Neural progenitor cell (in vitro differentiated cells): ENCODE data around the gene EEF1G. TPM values are rescaled to one million over a fixed set of nuclear protein-coding genes. Genes with fewer than 3 reads are reported as not detected.
A peak's percentile ranks its signal among the peaks of the same experiment; 100 is the strongest.

Experiments used
- DNase-seq: peaks from one replicate; pipeline ENCODE4 v3.0.0-alpha.2; 2016; ENCODE audit warnings: low spot score
- H2AFZ ChIP-seq: fragments of 200-600 bp; sonication (generic); replicated peaks from 2 replicates; pipeline ENCODE4 v1.6.1; 2016; ENCODE audit warnings: antibody characterized with exemption
- H3F3A ChIP-seq: fragments of 200-600 bp; sonication (generic); 2 replicates; pipeline ENCODE4 v1.6.1; 2016; ENCODE audit warnings: antibody characterized with exemption, low read depth
- H3K27ac ChIP-seq: fragments of 200-600 bp; sonication (generic); 2 replicates; pipeline ENCODE4 v1.5.1; 2016; ENCODE audit warnings: mild to moderate bottlenecking
- H3K27me3 ChIP-seq: fragments of 200-600 bp; sonication (generic); 2 replicates; pipeline ENCODE4 v1.6.1; 2016; ENCODE audit warnings: mild to moderate bottlenecking, moderate library complexity
- H3K36me3 ChIP-seq: fragments of 200-600 bp; sonication (generic); 2 replicates; pipeline ENCODE4 v1.5.1; 2016
- H3K4me1 ChIP-seq: fragments of 200-600 bp; sonication (generic); 2 replicates; pipeline ENCODE4 v1.6.1; 2016; ENCODE audit warnings: mixed run types
- H3K4me2 ChIP-seq: fragments of 200-600 bp; sonication (generic); 2 replicates; pipeline ENCODE4 v1.6.1; 2016
- H3K4me3 ChIP-seq: fragments of 200-600 bp; sonication (generic); 2 replicates; pipeline ENCODE4 v1.5.1; 2016
- H3K79me2 ChIP-seq: fragments of 200-600 bp; sonication (generic); 2 replicates; pipeline ENCODE4 v1.6.1; 2016; ENCODE audit warnings: low read depth
- H3K9ac ChIP-seq: fragments of 200-600 bp; sonication (generic); 2 replicates; pipeline ENCODE4 v1.6.1; 2016
- H3K9me3 ChIP-seq: fragments of 200-600 bp; sonication (generic); 2 replicates; pipeline ENCODE4 v1.5.1; 2016; ENCODE audit warnings: low read depth
- H4K20me1 ChIP-seq: fragments of 200-600 bp; sonication (generic); 2 replicates; pipeline ENCODE4 v1.6.1; 2016; ENCODE audit warnings: low read depth
- H3K27ac Mint-ChIP-seq: 3 replicates; pipeline ENCODE4 v1.8.0; 2021; ENCODE audit warnings: mixed read lengths
- H3K27me3 Mint-ChIP-seq: 2 replicates; pipeline ENCODE4 v1.8.0; 2022; ENCODE audit warnings: low read depth, mild to moderate bottlenecking, inconsistent platforms, moderate library complexity, mixed read lengths; ENCODE audit not compliant: insufficient read depth
- H3K36me3 Mint-ChIP-seq: 3 replicates; pipeline ENCODE4 v1.8.0; 2021; ENCODE audit warnings: mixed read lengths
- H3K4me1 Mint-ChIP-seq: 3 replicates; pipeline ENCODE4 v1.8.0; 2021; ENCODE audit warnings: mixed read lengths
- H3K4me3 Mint-ChIP-seq: 3 replicates; pipeline ENCODE4 v1.8.0; 2021; ENCODE audit warnings: mild to moderate bottlenecking, moderate library complexity, mixed read lengths
- H3K9me3 Mint-ChIP-seq: 3 replicates; pipeline ENCODE4 v1.8.0; 2020; ENCODE audit warnings: mixed read lengths
- EZH2 ChIP-seq: fragments of 200-600 bp; sonication (generic); IDR thresholded peaks from 2 replicates; pipeline ENCODE4 v1.6.1; 2017; ENCODE audit warnings: antibody characterized with exemption, mild to moderate bottlenecking, moderate library complexity
- EZH2phosphoT487 ChIP-seq: fragments of 200-600 bp; sonication (generic); IDR thresholded peaks from 2 replicates; pipeline ENCODE4 v1.6.1; 2017; ENCODE audit warnings: antibody characterized with exemption
- total RNA-seq: library from RNA; depleted of rRNA; stranded (reverse); fragments of >200 nt; gene quantifications from 2 replicates; pipeline ENCODE4 v1.2.3, GENCODE V29; 2015; ENCODE audit warnings: low replicate concordance
- TF ChIP-seq, protein P1 (sequence below): fragments of 200-600 bp; sonication (generic); IDR thresholded peaks from 2 replicates; pipeline ENCODE4 v1.5.1; 2017; ENCODE audit warnings: antibody characterized with exemption, mild to moderate bottlenecking

The EEF1G gene
- total RNA-seq, 1 donor from 2014 or later = 2,358 TPM

DNA sequence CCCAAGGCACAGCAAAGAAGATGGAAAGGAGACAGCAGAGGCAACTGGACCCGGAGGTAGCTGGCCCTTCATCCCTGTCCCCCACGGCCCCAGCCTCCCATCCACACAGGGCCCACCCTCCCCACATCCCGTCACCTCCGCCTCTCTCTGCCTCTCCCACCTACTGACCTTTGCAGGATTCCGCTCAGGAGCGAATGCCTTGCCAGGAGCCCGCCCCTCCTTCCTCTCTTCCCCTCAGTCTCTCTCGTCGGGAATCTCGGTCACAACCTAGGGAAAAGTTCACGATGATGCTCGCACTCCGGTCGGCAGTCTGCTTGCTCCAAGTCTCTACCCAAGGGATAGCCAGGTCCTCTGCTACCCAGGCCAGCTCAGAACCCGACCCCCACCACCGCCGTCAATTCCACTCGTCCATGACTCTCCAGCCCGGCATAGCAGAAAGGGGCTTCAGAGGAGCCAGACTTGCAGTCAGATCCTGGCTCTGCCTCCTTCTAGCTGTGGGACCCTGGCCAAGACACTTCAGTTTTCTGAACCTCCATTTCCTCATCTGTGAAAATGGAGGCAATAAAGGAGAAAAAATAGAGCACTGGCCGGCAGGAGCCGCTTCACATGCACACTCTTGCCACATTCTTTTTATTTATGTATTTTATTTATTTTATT, 37.3 kb downstream of the EEF1G start:
- H3K4me2 ChIP-seq = no peak overlapping the region
- peaks cover 31% of the 10 kb centered on the region for H3K4me1 Mint-ChIP-seq
- no peaks in the 10 kb centered on the region for H3K79me2 ChIP-seq
- no peaks in the 10 kb centered on the region for H3K27me3 ChIP-seq
- no peak for DNase-seq
- H4K20me1 ChIP-seq = no peaks in the 10 kb centered on the region
- H3K27me3 Mint-ChIP-seq = peaks cover 13% of the 10 kb centered on the region
- H3K36me3 ChIP-seq = no peaks in the 10 kb centered on the region
- H3K4me3 Mint-ChIP-seq = no peak overlapping the region
- H3K9me3 Mint-ChIP-seq = peaks cover 4% of the 10 kb centered on the region
- H3K4me3 ChIP-seq = no peak overlapping the region
- H3K27ac ChIP-seq = no peak overlapping the region
- H3F3A ChIP-seq = no peaks in the 10 kb centered on the region
- H2AFZ ChIP-seq = no peak overlapping the region
- no peaks in the 10 kb centered on the region for H3K9me3 ChIP-seq
- peaks cover 26% of the 10 kb centered on the region for H3K36me3 Mint-ChIP-seq
- H3K4me1 ChIP-seq = peaks cover 4% of the 10 kb centered on the region
- no peak overlapping the region for H3K9ac ChIP-seq
- peak overlapping the region; percentile 47 for H3K27ac Mint-ChIP-seq
- TF ChIP-seq EZH2phosphoT487 (no peak), EZH2 (no peak)
- TF ChIP-seq, protein P1, sequence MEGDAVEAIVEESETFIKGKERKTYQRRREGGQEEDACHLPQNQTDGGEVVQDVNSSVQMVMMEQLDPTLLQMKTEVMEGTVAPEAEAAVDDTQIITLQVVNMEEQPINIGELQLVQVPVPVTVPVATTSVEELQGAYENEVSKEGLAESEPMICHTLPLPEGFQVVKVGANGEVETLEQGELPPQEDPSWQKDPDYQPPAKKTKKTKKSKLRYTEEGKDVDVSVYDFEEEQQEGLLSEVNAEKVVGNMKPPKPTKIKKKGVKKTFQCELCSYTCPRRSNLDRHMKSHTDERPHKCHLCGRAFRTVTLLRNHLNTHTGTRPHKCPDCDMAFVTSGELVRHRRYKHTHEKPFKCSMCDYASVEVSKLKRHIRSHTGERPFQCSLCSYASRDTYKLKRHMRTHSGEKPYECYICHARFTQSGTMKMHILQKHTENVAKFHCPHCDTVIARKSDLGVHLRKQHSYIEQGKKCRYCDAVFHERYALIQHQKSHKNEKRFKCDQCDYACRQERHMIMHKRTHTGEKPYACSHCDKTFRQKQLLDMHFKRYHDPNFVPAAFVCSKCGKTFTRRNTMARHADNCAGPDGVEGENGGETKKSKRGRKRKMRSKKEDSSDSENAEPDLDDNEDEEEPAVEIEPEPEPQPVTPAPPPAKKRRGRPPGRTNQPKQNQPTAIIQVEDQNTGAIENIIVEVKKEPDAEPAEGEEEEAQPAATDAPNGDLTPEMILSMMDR = no peak

- Histone ChIP-seq H3K9ac (no peak overlapping the region), H3F3A (no peaks in the 10 kb centered on the region), H4K20me1 (no peaks in the 10 kb centered on the region), H3K36me3 (no peaks in the 10 kb centered on the region), H3K4me3 (no peak overlapping the region), H3K9me3 (no peaks in the 10 kb centered on the region), H3K27ac (no peak overlapping the region), H2AFZ (no peak overlapping the region), H3K27me3 (no peaks in the 10 kb centered on the region), H3K4me2 (no peak overlapping the region), H3K4me1 (peaks cover 4% of the 10 kb centered on the region), H3K79me2 (no peaks in the 10 kb centered on the region)
- no peak overlapping the region for H3K27ac Mint-ChIP-seq
- no peak overlapping the region for H3K4me3 Mint-ChIP-seq
- H3K36me3 Mint-ChIP-seq = peaks cover 31% of the 10 kb centered on the region
- no peak for TF ChIP-seq EZH2phosphoT487
- no peak for TF ChIP-seq EZH2
- TF ChIP-seq, protein P1 = no peak
- H3K27me3 Mint-ChIP-seq = peaks cover 13% of the 10 kb centered on the region
- DNase-seq = no peak
- H3K9me3 Mint-ChIP-seq = peaks cover 4% of the 10 kb centered on the region
- peaks cover 24% of the 10 kb centered on the region for H3K4me1 Mint-ChIP-seq
Measured at GRCh38 chr11:62535802-62536201, 37.9 kb downstream of the EEF1G start.

GRCh38 chr11:62534779-62535545, 38.7 kb downstream of the EEF1G start:
- H3K9ac ChIP-seq = no peak overlapping the region
- Mint-ChIP-seq H3K27ac (no peak overlapping the region), H3K4me3 (no peak overlapping the region), H3K4me1 (peaks cover 18% of the 10 kb centered on the region), H3K9me3 (peaks cover 4% of the 10 kb centered on the region), H3K27me3 (peaks cover 13% of the 10 kb centered on the region), H3K36me3 (peaks cover 39% of the 10 kb centered on the region)
- no peaks in the 10 kb centered on the region for H4K20me1 ChIP-seq
- H3K27me3 ChIP-seq = no peaks in the 10 kb centered on the region
- H3K9me3 ChIP-seq = no peaks in the 10 kb centered on the region
- TF ChIP-seq, protein P1 = no peak
- TF ChIP-seq EZH2 (no peak), EZH2phosphoT487 (no peak)
- no peaks in the 10 kb centered on the region for H3K79me2 ChIP-seq
- H3K4me1 ChIP-seq = peaks cover 4% of the 10 kb centered on the region
- H3K36me3 ChIP-seq = no peaks in the 10 kb centered on the region
- H2AFZ ChIP-seq = no peak overlapping the region
- no peak for DNase-seq
- H3K4me2 ChIP-seq = no peak overlapping the region
- no peak overlapping the region for H3K27ac ChIP-seq
- H3K4me3 ChIP-seq = no peak overlapping the region
- no peaks in the 10 kb centered on the region for H3F3A ChIP-seq
